HepG2 (cell line): ENCODE measurements around the gene OPRL1. TPM values are rescaled to one million over a fixed set of nuclear protein-coding genes. Genes with fewer than 3 reads are reported as not detected.

Experiments used
- ATF1 ChIP-seq: IDR thresholded peaks from 2 replicates; pipeline ENCODE4 v1.6.1; 2016; ENCODE audit warnings: mild to moderate bottlenecking, control low read depth
- GABPB1 ChIP-seq: IDR thresholded peaks from 2 replicates; pipeline ENCODE4 v1.6.1; 2016; ENCODE audit warnings: mild to moderate bottlenecking, missing genetic modification reagents, moderate library complexity, missing compliant biosample characterization
- HHEX ChIP-seq: IDR thresholded peaks from 2 replicates; pipeline ENCODE4 v1.6.1; 2016; ENCODE audit warnings: control low read depth
- KDM5B ChIP-seq: sonication (generic); formaldehyde crosslinking; IDR thresholded peaks from 2 replicates; pipeline ENCODE4 v1.4.0; 2020; ENCODE audit warnings: missing genetic modification reagents, mild to moderate bottlenecking, borderline replicate concordance
- MAX ChIP-seq: IDR thresholded peaks from 2 replicates; pipeline ENCODE4 v1.6.1; 2012; ENCODE audit warnings: inconsistent platforms
- MXD4 ChIP-seq: IDR thresholded peaks from 2 replicates; pipeline ENCODE4 v1.6.1; 2016; ENCODE audit warnings: mild to moderate bottlenecking, missing biosample characterization, missing genetic modification reagents
- NR3C1 ChIP-seq: sonication (generic); formaldehyde crosslinking; IDR thresholded peaks from 2 replicates; pipeline ENCODE4 v1.4.0; 2020; ENCODE audit warnings: missing genetic modification reagents
- NRL ChIP-seq: sonication (generic); formaldehyde crosslinking; IDR thresholded peaks from 2 replicates; pipeline ENCODE4 v1.5.0; 2020; ENCODE audit warnings: missing genetic modification reagents, mild to moderate bottlenecking, moderate library complexity, borderline replicate concordance
- PCBP2 ChIP-seq: fragments of 200-400 bp; formaldehyde crosslinking; optimal IDR thresholded peaks from 2 replicates; pipeline ENCODE3; 2018; ENCODE audit warnings: low read length, low read depth; ENCODE audit not compliant: poor library complexity, severe bottlenecking
- RERE ChIP-seq: IDR thresholded peaks from 2 replicates; pipeline ENCODE4 v1.6.1; 2016; ENCODE audit warnings: low read depth, missing genetic modification reagents, missing compliant biosample characterization
- SKIL ChIP-seq: sonication (generic); formaldehyde crosslinking; IDR thresholded peaks from 2 replicates; pipeline ENCODE4 v1.8.0; 2022; ENCODE audit warnings: missing genetic modification reagents, mild to moderate bottlenecking, moderate library complexity, borderline replicate concordance
- ZBTB42 ChIP-seq: sonication (generic); formaldehyde crosslinking; IDR thresholded peaks from 2 replicates; pipeline ENCODE4 v1.5.0; 2020; ENCODE audit warnings: mild to moderate bottlenecking, missing genetic modification reagents
- ZBTB49 ChIP-seq: sonication (generic); formaldehyde crosslinking; IDR thresholded peaks from 2 replicates; pipeline ENCODE4 v1.4.0; 2020; ENCODE audit warnings: missing genetic modification reagents, borderline replicate concordance
- ZNF205 ChIP-seq: IDR thresholded peaks from 2 replicates; pipeline ENCODE4 v1.6.1; 2018; ENCODE audit warnings: missing biosample characterization, missing genetic modification reagents
- ZNF225 ChIP-seq: sonication (generic); formaldehyde crosslinking; IDR thresholded peaks from 2 replicates; pipeline ENCODE4 v1.4.0; 2020; ENCODE audit warnings: mild to moderate bottlenecking, missing genetic modification reagents
- ZNF282 ChIP-seq: fragments of 450-650 bp; IDR thresholded peaks from 2 replicates; pipeline ENCODE4 v1.6.1; 2018; ENCODE audit not compliant: partially characterized antibody
- ZNF768 ChIP-seq: sonication (generic); formaldehyde crosslinking; IDR thresholded peaks from 2 replicates; pipeline ENCODE4 v1.4.0; 2020; ENCODE audit warnings: missing genetic modification reagents
- ZNF792 ChIP-seq: IDR thresholded peaks from 2 replicates; pipeline ENCODE4 v1.6.1; 2016
- polyA plus RNA-seq, 8 experiments: library from polyadenylated mRNA; depleted of rRNA in 3 of 8; stranded (reverse) in 7 of 8; unstranded in 1 of 8; fragments of >200 nt; fragmentation: Illumina TruSeq in 4 of 8; extraction: Trizol in 4 of 8; gene quantifications; 2 replicates each; pipeline versions ENCODE4 v1.2.1 to v1.2.3, GENCODE V29; 2011 to 2016; ENCODE audit warnings: low read depth in 4 of 8, missing spikeins in 1 of 8, mixed read lengths in 1 of 8; ENCODE audit not compliant: insufficient read depth in 1 of 8
- total RNA-seq, 5 experiments: library from RNA; depleted of rRNA; stranded (reverse); fragments of >200 nt; fragmentation: Illumina TruSeq; extraction: Trizol; gene quantifications; 2 replicates each; pipeline ENCODE4 v1.2.3, GENCODE V29; 2016; ENCODE audit warnings: low read depth in 1 of 5

OPRL1 gene
- total and polyA plus RNA-seq, 2 of the 13 experiments (the other 11 are each of a cell fraction or from before 2014, with no cell fraction given), result 0.35 to 0.71 TPM

- TF ChIP-seq ZNF792 (CRISPR knock-in tag) (no peak), PCBP2 (no peak), SKIL (no peak), MXD4 (no peak), HHEX (CRISPR knock-in tag) (no peak), NRL (CRISPR knock-in tag) (0 out of 2 replicates have a peak, but pooled peaks have one; percentile 9), ATF1 (CRISPR knock-in tag) (no peak), MAX (peak; percentile 17; the same call in 1 of the 2 replicates), ZNF205 (CRISPR knock-in tag) (0 out of 2 replicates have a peak, but pooled peaks have one; percentile 33), ZBTB49 (no peak), ZNF768 (CRISPR knock-in tag) (peak; percentile 99), ZNF225 (no peak; the same call in 1 of the 2 replicates), ZBTB42 (no peak), KDM5B (CRISPR knock-in tag) (0 out of 2 replicates have a peak, but pooled peaks have one; percentile 12), ZNF282 (no peak), NR3C1 (CRISPR knock-in tag) (no peak), GABPB1 (CRISPR knock-in tag) (0 out of 2 replicates have a peak, but pooled peaks have one; percentile 30), RERE (CRISPR knock-in tag) (no peak)
Measured at GRCh38 chr20:64119681-64120341, 39.9 kb downstream of the OPRL1 start (continued).
